OCI-LY3 (cell line): Measurements from ENCODE around the gene MAGI1.

Experiments
- CTCF ChIP-seq: fragments of 200-600, 300-600 bp; sonication (generic); IDR thresholded peaks from 2 replicates; pipeline ENCODE4 v1.5.1; 2014; ENCODE audit warnings: antibody characterized with exemption, low read length, low read depth
- EZH2phosphoT487 ChIP-seq: fragments of 200-600 bp; shearing (Covaris generic); IDR thresholded peaks from 2 replicates; pipeline ENCODE4 v1.6.1; 2018; ENCODE audit warnings: antibody characterized with exemption, mixed run types, low read depth

GRCh38 chr3:65983100-65983499 lies 55.6 kb downstream of the MAGI1 start:
- no peak for TF ChIP-seq CTCF
- TF ChIP-seq EZH2phosphoT487, result no peak
